HG03442 (cell line): ENCODE results near the gene DPP10.
A peak's percentile ranks its signal among the peaks of the same experiment; 100 is the strongest.
"Not testable (repeated sequence)": the region's sequence is repeated elsewhere in the genome, so short reads cannot be mapped to it uniquely, and the experiment has no call there.

Experiments
- ATAC-seq: cut with Tn5 transposase; IDR thresholded peaks from one replicate; pipeline ENCODE4 v1.9.1; 2021; ENCODE audit warnings: mild to moderate bottlenecking, moderate library complexity; ENCODE audit not compliant: unreplicated experiment

Gene DPP10

GRCh38 chr2:114442510-114442909 is at the start of gene DPP10:
TSS of gene DPP10 (plus strand) at chr2:114442641.
- ATAC-seq = no peak

- peak; percentile 39 for ATAC-seq
These were observed 41.6 kb upstream of the DPP10 start for GRCh38 chr2:114400890-114401289.

- no peak for ATAC-seq
These were observed 37.0 kb upstream of the DPP10 start for GRCh38 chr2:114405247-114406116.

- ATAC-seq = no peak
These were observed 36.1 kb upstream of the DPP10 start for GRCh38 chr2:114406347-114406746.

- ATAC-seq = not testable (repeated sequence)
These were observed 35.1 kb upstream of the DPP10 start for GRCh38 chr2:114407353-114407752.

- ATAC-seq = no peak
These were observed 20.7 kb upstream of the DPP10 start for GRCh38 chr2:114421781-114422180.

GRCh38 chr2:114424699-114425098 is 17.7 kb upstream of the DPP10 start:
- no peak for ATAC-seq

- ATAC-seq = no peak
These were observed 15.7 kb upstream of the DPP10 start for GRCh38 chr2:114426756-114427155.

GRCh38 chr2:114436329-114436728 is 6.1 kb upstream of the DPP10 start:
- ATAC-seq = no peak

GRCh38 chr2:114446571-114446970 is 4.1 kb downstream of the DPP10 start:
- no peak for ATAC-seq

- ATAC-seq = no peak
These were observed 8.2 kb downstream of the DPP10 start for GRCh38 chr2:114450639-114451038.

GRCh38 chr2:114456566-114456965 is 14.1 kb downstream of the DPP10 start:
- ATAC-seq = no peak

- no peak for ATAC-seq
These were observed 15.5 kb downstream of the DPP10 start for GRCh38 chr2:114457956-114458355.

GRCh38 chr2:114461116-114461515 is 18.7 kb downstream of the DPP10 start:
- ATAC-seq = no peak

- ATAC-seq = no peak
These were observed 22.7 kb downstream of the DPP10 start for GRCh38 chr2:114464961-114465706.

- ATAC-seq = no peak
These were observed 25.9 kb downstream of the DPP10 start for GRCh38 chr2:114468343-114468742.

- ATAC-seq = no peak
These were observed 29.8 kb downstream of the DPP10 start for GRCh38 chr2:114472246-114472645.

GRCh38 chr2:114472726-114473125 is 30.3 kb downstream of the DPP10 start:
- ATAC-seq = no peak

- ATAC-seq = no peak
These were observed 46.5 kb downstream of the DPP10 start for GRCh38 chr2:114488841-114489530.

GRCh38 chr2:114495046-114495445 is 52.6 kb downstream of the DPP10 start:
- no peak for ATAC-seq

GRCh38 chr2:114496959-114497358 is 54.5 kb downstream of the DPP10 start:
- ATAC-seq = no peak
